ENCODE results near the gene PPP1R13B.

- TF ChIP-seq CTCF (conservative IDR thresholded peaks at IDR 0.05), result no peak
- TF ChIP-seq EZH2 (IDR thresholded peaks at IDR 0.05; ENCODE audit: low read depth), result no peak
Observed at GRCh38 chr14:103858063-103858781, 10.8 kb upstream of the PPP1R13B start.

All from PC-9 (cell line).